Upper lobe of left lung (tissue), 4 donors: ENCODE data around the gene NMBR.

Experiments used
- EP300 ChIP-seq, 4 donors: sonication (generic); formaldehyde crosslinking; IDR thresholded peaks; one replicate each; pipeline ENCODE4 v1.5.1; 2017; ENCODE audit warnings: antibody characterized with exemption in 4 of 4, control low read depth in 2 of 4
- POLR2A ChIP-seq, 4 donors: fragments of 450-650 bp; IDR thresholded peaks; one replicate each; pipeline ENCODE4 v1.5.1; 2016 to 2017; ENCODE audit warnings: antibody characterized with exemption in 4 of 4, mild to moderate bottlenecking in 2 of 4
- POLR2AphosphoS5 ChIP-seq, 2 donors: sonication (generic); formaldehyde crosslinking; IDR thresholded peaks; one replicate each; pipeline ENCODE4 v1.5.1; 2017; ENCODE audit warnings: antibody characterized with exemption in 2 of 2
- TF ChIP-seq, protein P1 (sequence below), 6 experiments: fragments of 450-650 bp in 4 of 6; fragments of 200-600 bp in 2 of 6; sonication (generic) in 2 of 6; IDR thresholded peaks; one replicate each; pipeline ENCODE4 v1.5.1; 2016 to 2019; ENCODE audit warnings: antibody characterized with exemption in 6 of 6

GRCh38 chr6:142192343-142192742 lies 45.4 kb upstream of the NMBR start:
- TF ChIP-seq, protein P1, sequence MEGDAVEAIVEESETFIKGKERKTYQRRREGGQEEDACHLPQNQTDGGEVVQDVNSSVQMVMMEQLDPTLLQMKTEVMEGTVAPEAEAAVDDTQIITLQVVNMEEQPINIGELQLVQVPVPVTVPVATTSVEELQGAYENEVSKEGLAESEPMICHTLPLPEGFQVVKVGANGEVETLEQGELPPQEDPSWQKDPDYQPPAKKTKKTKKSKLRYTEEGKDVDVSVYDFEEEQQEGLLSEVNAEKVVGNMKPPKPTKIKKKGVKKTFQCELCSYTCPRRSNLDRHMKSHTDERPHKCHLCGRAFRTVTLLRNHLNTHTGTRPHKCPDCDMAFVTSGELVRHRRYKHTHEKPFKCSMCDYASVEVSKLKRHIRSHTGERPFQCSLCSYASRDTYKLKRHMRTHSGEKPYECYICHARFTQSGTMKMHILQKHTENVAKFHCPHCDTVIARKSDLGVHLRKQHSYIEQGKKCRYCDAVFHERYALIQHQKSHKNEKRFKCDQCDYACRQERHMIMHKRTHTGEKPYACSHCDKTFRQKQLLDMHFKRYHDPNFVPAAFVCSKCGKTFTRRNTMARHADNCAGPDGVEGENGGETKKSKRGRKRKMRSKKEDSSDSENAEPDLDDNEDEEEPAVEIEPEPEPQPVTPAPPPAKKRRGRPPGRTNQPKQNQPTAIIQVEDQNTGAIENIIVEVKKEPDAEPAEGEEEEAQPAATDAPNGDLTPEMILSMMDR (IDR thresholded peaks at IDR 0.05) = no peak
- TF ChIP-seq POLR2AphosphoS5 (IDR thresholded peaks at IDR 0.05) (no peak), POLR2A (IDR thresholded peaks at IDR 0.05) (no peak), EP300 (IDR thresholded peaks at IDR 0.05) (no peak)
